HepG2 (cell line): Measurements from ENCODE around the gene DNAJC19. TPM values are rescaled to one million over a fixed set of nuclear protein-coding genes. Genes with fewer than 3 reads are reported as not detected.
A peak's percentile ranks its signal among the peaks of the same experiment; 100 is the strongest.

Experiments used
- AHR ChIP-seq: IDR thresholded peaks from 2 replicates; pipeline ENCODE4 v1.6.1; 2018; ENCODE audit warnings: missing genetic modification reagents, missing compliant biosample characterization
- HNF1B ChIP-seq: sonication (generic); formaldehyde crosslinking; IDR thresholded peaks from 2 replicates; pipeline ENCODE4 v1.5.1; 2020; ENCODE audit warnings: mild to moderate bottlenecking, moderate library complexity, missing genetic modification reagents
- ISX ChIP-seq: sonication (generic); formaldehyde crosslinking; conservative IDR thresholded peaks from 2 replicates; pipeline ENCODE4 v1.5.0; 2020; ENCODE audit warnings: missing genetic modification reagents
- KIAA2018 ChIP-seq: sonication (generic); formaldehyde crosslinking; IDR thresholded peaks from 2 replicates; pipeline ENCODE4 v1.5.0; 2020; ENCODE audit warnings: mild to moderate bottlenecking, missing genetic modification reagents, borderline replicate concordance
- MEIS1 ChIP-seq: sonication (generic); formaldehyde crosslinking; IDR thresholded peaks from 2 replicates; pipeline ENCODE4 v1.9.0; 2021; ENCODE audit warnings: mild to moderate bottlenecking, missing genetic modification reagents, moderate library complexity, borderline replicate concordance
- MTF2 ChIP-seq: sonication (generic); formaldehyde crosslinking; IDR thresholded peaks from 2 replicates; pipeline ENCODE4 v1.5.0; 2020; ENCODE audit warnings: missing genetic modification reagents, borderline replicate concordance
- MYPOP ChIP-seq: sonication (generic); formaldehyde crosslinking; IDR thresholded peaks from 2 replicates; pipeline ENCODE4 v1.8.1; 2023; ENCODE audit warnings: mild to moderate bottlenecking, moderate library complexity, missing genetic modification reagents
- PLRG1 ChIP-seq: fragments of 450-650 bp; conservative IDR thresholded peaks from 2 replicates; pipeline ENCODE4 v1.6.1; 2016
- ZBTB25 ChIP-seq: IDR thresholded peaks from 2 replicates; pipeline ENCODE4 v1.6.1; 2018; ENCODE audit warnings: missing genetic modification reagents
- ZNF17 ChIP-seq: sonication (generic); formaldehyde crosslinking; IDR thresholded peaks from 2 replicates; pipeline ENCODE4 v1.5.0; 2020; ENCODE audit warnings: mild to moderate bottlenecking, missing genetic modification reagents
- ZNF225 ChIP-seq: sonication (generic); formaldehyde crosslinking; IDR thresholded peaks from 2 replicates; pipeline ENCODE4 v1.4.0; 2020; ENCODE audit warnings: mild to moderate bottlenecking, missing genetic modification reagents
- ZNF275 ChIP-seq: sonication (generic); formaldehyde crosslinking; IDR thresholded peaks from 2 replicates; pipeline ENCODE4 v1.8.0; 2022; ENCODE audit warnings: missing genetic modification reagents, mild to moderate bottlenecking, inconsistent platforms, borderline replicate concordance
- ZNF577 ChIP-seq: sonication (generic); formaldehyde crosslinking; IDR thresholded peaks from 2 replicates; pipeline ENCODE4 v1.4.0; 2020; ENCODE audit warnings: mild to moderate bottlenecking, low read depth, missing genetic modification reagents, borderline replicate concordance
- ZNF780A ChIP-seq: sonication (generic); formaldehyde crosslinking; IDR thresholded peaks from 2 replicates; pipeline ENCODE4 v1.8.0; 2022; ENCODE audit warnings: mild to moderate bottlenecking, missing genetic modification reagents, moderate library complexity
- polyA plus RNA-seq, 8 experiments: library from polyadenylated mRNA; depleted of rRNA in 3 of 8; stranded (reverse) in 7 of 8; unstranded in 1 of 8; fragments of >200 nt; fragmentation: Illumina TruSeq in 4 of 8; extraction: Trizol in 4 of 8; gene quantifications; 2 replicates each; pipeline versions ENCODE4 v1.2.1 to v1.2.3, GENCODE V29; 2011 to 2016; ENCODE audit warnings: low read depth in 4 of 8, missing spikeins in 1 of 8, mixed read lengths in 1 of 8; ENCODE audit not compliant: insufficient read depth in 1 of 8
- total RNA-seq, 5 experiments: library from RNA; depleted of rRNA; stranded (reverse); fragments of >200 nt; fragmentation: Illumina TruSeq; extraction: Trizol; gene quantifications; 2 replicates each; pipeline ENCODE4 v1.2.3, GENCODE V29; 2016; ENCODE audit warnings: low read depth in 1 of 5

The DNAJC19 gene
- total and polyA plus RNA-seq, 2 of the 13 experiments (the other 11 are each of a cell fraction or from before 2014, with no cell fraction given): 51.1 to 75.8 TPM

GRCh38 chr3:180989291-180990163 lies at the start of gene DNAJC19 (continued):
- TF ChIP-seq MTF2 (0 out of 2 replicates have a peak, but pooled peaks have one; percentile 25), AHR (peak; percentile 39; the same call in 1 of the 2 replicates), ZNF225 (peak; percentile 58; the same call in 1 of the 2 replicates), HNF1B (CRISPR knock-in tag) (peak; percentile 90), ZNF577 (CRISPR knock-in tag) (no peak), ZBTB25 (CRISPR knock-in tag) (peak; percentile 36; the same call in 1 of the 2 replicates), ZNF275 (CRISPR knock-in tag) (peak; percentile 90; the same call in 1 of the 2 replicates), MEIS1 (CRISPR knock-in tag) (peak; percentile 94), PLRG1 (no peak), MYPOP (CRISPR knock-in tag) (peak; percentile 39; the same call in 1 of the 2 replicates), KIAA2018 (CRISPR knock-in tag) (no peak), ZNF17 (CRISPR knock-in tag) (no peak), ZNF780A (peak; percentile 89), ISX (no peak)
